Upper lobe of left lung (tissue), 6 donors: ENCODE measurements around the gene PIGW. TPM values are rescaled to one million over a fixed set of nuclear protein-coding genes. Genes with fewer than 3 reads are reported as not detected.
A peak's percentile ranks its signal among the peaks of the same experiment; 100 is the strongest.

Source experiments
- ATAC-seq, 2 donors: fragments of 200-7000 bp; cut with Tn5 transposase; one replicate each; pipeline ENCODE4 v1.9.1; 2022; ENCODE audit warnings: mild to moderate bottlenecking in 2 of 2, moderate library complexity in 2 of 2; ENCODE audit not compliant: low FRiP score in 2 of 2
- DNase-seq, 2 donors: peaks; one replicate each; pipeline ENCODE4 v3.0.0-alpha.2; 2019 to 2020
- H3K27ac ChIP-seq, 4 donors: fragments of 200-600 bp; sonication (generic); one replicate each; pipeline ENCODE4 v1.5.1; 2016 to 2019
- H3K27me3 ChIP-seq, 4 donors: fragments of 200-600 bp; sonication (generic); one replicate each; pipeline ENCODE4 v1.5.1; 2017 to 2019
- H3K36me3 ChIP-seq, 4 donors: fragments of 200-600 bp; sonication (generic); one replicate each; pipeline ENCODE4 v1.5.1; 2016 to 2019
- H3K4me1 ChIP-seq, 4 donors: fragments of 200-600 bp; sonication (generic); one replicate each; pipeline ENCODE4 v1.5.1; 2018 to 2019
- H3K4me3 ChIP-seq, 4 donors: fragments of 200-600 bp; sonication (generic); one replicate each; pipeline ENCODE4 v1.5.1; 2017 to 2019; ENCODE audit warnings: mild to moderate bottlenecking in 2 of 4, moderate library complexity in 1 of 4
- H3K9me3 ChIP-seq, 4 donors: fragments of 200-600 bp; sonication (generic); one replicate each; pipeline ENCODE4 v1.5.1; 2018 to 2019
- EP300 ChIP-seq, 4 donors: sonication (generic); formaldehyde crosslinking; IDR thresholded peaks; one replicate each; pipeline ENCODE4 v1.5.1; 2017; ENCODE audit warnings: antibody characterized with exemption in 4 of 4, control low read depth in 2 of 4
- POLR2A ChIP-seq, 4 donors: fragments of 450-650 bp; IDR thresholded peaks; one replicate each; pipeline ENCODE4 v1.5.1; 2016 to 2017; ENCODE audit warnings: antibody characterized with exemption in 4 of 4, mild to moderate bottlenecking in 2 of 4
- POLR2AphosphoS5 ChIP-seq, 2 donors: sonication (generic); formaldehyde crosslinking; IDR thresholded peaks; one replicate each; pipeline ENCODE4 v1.5.1; 2017; ENCODE audit warnings: antibody characterized with exemption in 2 of 2
- WGBS, 2 donors: methylation state at CpG; one replicate each; pipeline ENCODE4 v1.1.5; 2017 to 2018; 5-methylcytosine and 5-hydroxymethylcytosine counted together
- total RNA-seq, 6 donors: library from RNA; depleted of rRNA in 4 of 6; stranded (reverse); fragments of >200 nt in 4 of 6; gene quantifications; one replicate each; pipeline versions ENCODE4 v1.1.0 to v1.2.1, GENCODE V29; 2016 to 2021
- TF ChIP-seq, protein P1 (sequence below), 6 experiments: fragments of 450-650 bp in 4 of 6; fragments of 200-600 bp in 2 of 6; sonication (generic) in 2 of 6; IDR thresholded peaks; one replicate each; pipeline ENCODE4 v1.5.1; 2016 to 2019; ENCODE audit warnings: antibody characterized with exemption in 6 of 6
- donor health status: DM: no; HTN: no; CAD: no; lungs with moderate emphysema.
- donor health status: DM: no; HTN: yes; CAD: no; lungs with severe emphysema.

The PIGW gene
- 10 to 100 TPM in 2 of 6 donors, 1 to 10 TPM in 2, under 1 TPM in 1, not detected in 1; 0.67 to 11.9 (median 9.3) TPM for total RNA-seq

GRCh38 chr17:36534840-36535668, at the start of gene PIGW, which contains the start of gene MYO19:
PIGW (plus strand) TSS chr17:36534987; CDS start chr17:36537102, 2,115 bp downstream.
MYO19 (minus strand) TSS chr17:36534868; CDS start chr17:36532538, 2,330 bp downstream.
- Histone ChIP-seq H3K9me3 (no peaks in the 10 kb centered on the region), H3K27ac (peak within 1 kb of the TSS; percentile 89 to 99 (median 96)), H3K27me3 (no peaks in the 10 kb centered on the region), H3K4me3 (peak within 1 kb of the TSS; percentile 60 to 97 (median 78)), H3K36me3 (peaks cover 5 to 43% (median 7%) of the 10 kb centered on the region in 4 donors), H3K4me1 (peaks cover 4 to 21% (median 11%) of the 10 kb centered on the region in 4 donors)
- peak; percentile 90 to 97 for TF ChIP-seq POLR2AphosphoS5 (IDR thresholded peaks at IDR 0.05)
- TF ChIP-seq, protein P1, sequence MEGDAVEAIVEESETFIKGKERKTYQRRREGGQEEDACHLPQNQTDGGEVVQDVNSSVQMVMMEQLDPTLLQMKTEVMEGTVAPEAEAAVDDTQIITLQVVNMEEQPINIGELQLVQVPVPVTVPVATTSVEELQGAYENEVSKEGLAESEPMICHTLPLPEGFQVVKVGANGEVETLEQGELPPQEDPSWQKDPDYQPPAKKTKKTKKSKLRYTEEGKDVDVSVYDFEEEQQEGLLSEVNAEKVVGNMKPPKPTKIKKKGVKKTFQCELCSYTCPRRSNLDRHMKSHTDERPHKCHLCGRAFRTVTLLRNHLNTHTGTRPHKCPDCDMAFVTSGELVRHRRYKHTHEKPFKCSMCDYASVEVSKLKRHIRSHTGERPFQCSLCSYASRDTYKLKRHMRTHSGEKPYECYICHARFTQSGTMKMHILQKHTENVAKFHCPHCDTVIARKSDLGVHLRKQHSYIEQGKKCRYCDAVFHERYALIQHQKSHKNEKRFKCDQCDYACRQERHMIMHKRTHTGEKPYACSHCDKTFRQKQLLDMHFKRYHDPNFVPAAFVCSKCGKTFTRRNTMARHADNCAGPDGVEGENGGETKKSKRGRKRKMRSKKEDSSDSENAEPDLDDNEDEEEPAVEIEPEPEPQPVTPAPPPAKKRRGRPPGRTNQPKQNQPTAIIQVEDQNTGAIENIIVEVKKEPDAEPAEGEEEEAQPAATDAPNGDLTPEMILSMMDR (IDR thresholded peaks at IDR 0.05): peak in 4 of 6 experiments; percentile 19 to 33 (median 23)
- TF ChIP-seq EP300 (IDR thresholded peaks at IDR 0.05): peak in 1 of 4 donors; percentile 71
- TF ChIP-seq POLR2A (IDR thresholded peaks at IDR 0.05): peak in 3 of 4 donors; percentile 29 to 93 (median 89)
- DNase-seq (peak; percentile 92 to 98), ATAC-seq (peak; percentile 95 to 97)
- WGBS, 2 donors: 1% methylated on average over 12 to 55 of the region's 83 CpGs

- DNase-seq (no peak), ATAC-seq (no peak)
- H3K36me3 ChIP-seq: no peaks in the 10 kb centered on the region
- no peaks in the 10 kb centered on the region for H3K9me3 ChIP-seq
- H3K4me3 ChIP-seq: no peak overlapping the region
- peaks cover 0 to 2% (median 0%) of the 10 kb centered on the region in 4 donors for H3K27me3 ChIP-seq
- WGBS, 2 donors: 92 to 100% methylated on average over 5 to 8 of the region's 8 CpGs
- TF ChIP-seq POLR2AphosphoS5 (IDR thresholded peaks at IDR 0.05): no peak
- H3K4me1 ChIP-seq: peaks cover 25 to 39% (median 31%) of the 10 kb centered on the region in 4 donors
- H3K27ac ChIP-seq: no peak overlapping the region
Observed at GRCh38 chr17:36485027-36485426, 49.8 kb upstream of the PIGW start.

- peak overlapping the region in 3 of 4 donors; percentile 74 to 91 (median 83) for H3K27ac ChIP-seq
- peaks cover 25 to 39% (median 31%) of the 10 kb centered on the region in 4 donors for H3K4me1 ChIP-seq
- ATAC-seq: no peak
- TF ChIP-seq POLR2A (IDR thresholded peaks at IDR 0.05): no peak
- TF ChIP-seq, protein P1 (IDR thresholded peaks at IDR 0.05): no peak
- TF ChIP-seq POLR2AphosphoS5 (IDR thresholded peaks at IDR 0.05): no peak
- TF ChIP-seq EP300 (IDR thresholded peaks at IDR 0.05): no peak
- H3K9me3 ChIP-seq: no peaks in the 10 kb centered on the region
- 37 to 45% methylated on average over 10 of the region's 10 CpGs for WGBS, 2 donors
- H3K4me3 ChIP-seq: peak overlapping the region in 3 of 4 donors; percentile 83 to 100 (median 95)
- H3K27me3 ChIP-seq: peaks cover 0 to 2% (median 0%) of the 10 kb centered on the region in 4 donors
- peaks cover 0 to 3% (median 0%) of the 10 kb centered on the region in 4 donors for H3K36me3 ChIP-seq
- DNase-seq: no peak
Observed at GRCh38 chr17:36485805-36486203, 49.0 kb upstream of the PIGW start.

DNA sequence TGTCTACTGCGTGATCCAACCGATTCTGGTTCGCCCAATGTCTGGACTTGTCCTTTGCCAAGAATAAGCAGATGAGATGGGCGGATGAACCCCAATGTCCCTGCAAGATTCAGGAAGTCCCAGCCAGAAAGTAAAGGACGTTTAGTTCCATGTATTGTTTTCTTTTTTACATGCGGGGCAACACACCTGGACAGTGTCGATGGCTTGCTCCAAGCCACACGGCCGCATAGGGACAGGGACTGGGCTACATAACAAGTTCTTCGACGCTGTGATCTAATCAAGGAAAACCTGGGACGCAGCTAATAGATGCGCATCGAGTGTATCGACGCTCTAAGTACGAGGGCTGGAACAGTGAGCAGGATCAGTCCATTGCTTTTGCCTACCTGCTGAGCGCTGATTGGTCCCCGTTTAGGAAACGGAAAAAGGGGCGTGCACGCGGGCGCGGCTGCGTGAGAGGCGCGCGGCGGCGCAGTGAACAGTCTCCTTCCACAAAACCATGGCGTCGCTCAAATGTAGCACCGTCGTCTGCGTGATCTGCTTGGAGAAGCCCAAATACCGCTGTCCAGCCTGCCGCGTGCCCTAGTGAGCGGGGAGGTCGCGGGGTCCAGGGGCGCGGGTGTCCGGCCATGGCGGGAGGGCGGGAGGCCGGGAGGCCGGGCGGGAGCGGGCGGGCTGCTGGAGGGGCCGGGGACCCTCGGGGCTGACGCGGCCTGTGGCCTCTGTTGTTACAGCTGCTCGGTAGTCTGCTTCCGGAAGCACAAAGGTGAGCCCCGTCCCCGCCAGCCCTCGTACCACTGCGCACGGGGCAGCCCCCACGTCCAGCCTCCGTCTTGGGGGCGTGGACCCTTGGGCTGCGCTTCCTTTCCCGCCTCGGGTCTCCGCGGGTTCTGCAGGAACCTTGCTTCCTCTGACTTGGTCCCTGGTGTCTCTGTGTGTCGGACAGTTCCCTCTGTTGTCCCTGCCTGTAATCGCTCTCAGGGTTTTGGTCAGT, 48.3 kb upstream of the PIGW start, which contains the start of gene ZNHIT3:
ZNHIT3 (plus strand) TSS at position 478 of the 991 bp plus-strand sequence; CDS start at position 497, 19 bp downstream.
- WGBS, 2 donors: 1% methylated on average over 19 to 62 of the region's 73 CpGs
- peak within 1 kb of the TSS; percentile 74 to 91 (median 79) for H3K27ac ChIP-seq
- H3K9me3 ChIP-seq: no peaks in the 10 kb centered on the region
- ATAC-seq (peak; percentile 95 to 96), DNase-seq (peak; percentile 95 to 96)
- peaks cover 0 to 2% (median 0%) of the 10 kb centered on the region in 4 donors for H3K27me3 ChIP-seq
- peaks cover 25 to 39% (median 31%) of the 10 kb centered on the region in 4 donors for H3K4me1 ChIP-seq
- H3K4me3 ChIP-seq: peak within 1 kb of the TSS; percentile 82 to 100 (median 89)
- TF ChIP-seq, protein P1 (IDR thresholded peaks at IDR 0.05): peak in 1 of 6 experiments; percentile 37
- peak; percentile 66 to 91 for TF ChIP-seq POLR2AphosphoS5 (IDR thresholded peaks at IDR 0.05)
- TF ChIP-seq EP300 (IDR thresholded peaks at IDR 0.05): no peak
- TF ChIP-seq POLR2A (IDR thresholded peaks at IDR 0.05): peak in 3 of 4 donors; percentile 39 to 75 (median 63)
- peaks cover 0 to 9% (median 0%) of the 10 kb centered on the region in 4 donors for H3K36me3 ChIP-seq
